Cardiac septum (tissue), 1 donor: ENCODE measurements around the gene PLEKHD1. TPM values are rescaled to one million over a fixed set of nuclear protein-coding genes. Genes with fewer than 3 reads are reported as not detected.
A peak's percentile ranks its signal among the peaks of the same experiment; 100 is the strongest.
"Not testable (repeated sequence)": the region's sequence is repeated elsewhere in the genome, so short reads cannot be mapped to it uniquely, and the experiment has no call there.

Source experiments
- DNase-seq: peaks from one replicate; pipeline ENCODE4 v3.0.0-alpha.2; 2020; ENCODE audit warnings: low spot score
- intact Hi-C: fragments of 100-400 bp; cut with DNase I; formaldehyde crosslinking; loops from one replicate; pipeline ENCODE4 v1.14.0; 2022
- long read RNA-seq: library from polyadenylated mRNA; unstranded; transcript quantifications from one replicate; pipeline ENCODE4 v2.0.0, GENCODE V29; 2021
- total RNA-seq: library from RNA; stranded (reverse); fragmentation: NEBNext Ultra II Directional; extraction: Animal tissue kit (Norgen Biotek cat#: 25700); gene quantifications from one replicate; pipeline ENCODE4 v1.2.1, GENCODE V29; 2021
- donor health status: DM: no; HTN: no; CAD: no.

PLEKHD1 gene
- 0.13 TPM for total RNA-seq
- long read RNA-seq = 0 reads

DNA sequence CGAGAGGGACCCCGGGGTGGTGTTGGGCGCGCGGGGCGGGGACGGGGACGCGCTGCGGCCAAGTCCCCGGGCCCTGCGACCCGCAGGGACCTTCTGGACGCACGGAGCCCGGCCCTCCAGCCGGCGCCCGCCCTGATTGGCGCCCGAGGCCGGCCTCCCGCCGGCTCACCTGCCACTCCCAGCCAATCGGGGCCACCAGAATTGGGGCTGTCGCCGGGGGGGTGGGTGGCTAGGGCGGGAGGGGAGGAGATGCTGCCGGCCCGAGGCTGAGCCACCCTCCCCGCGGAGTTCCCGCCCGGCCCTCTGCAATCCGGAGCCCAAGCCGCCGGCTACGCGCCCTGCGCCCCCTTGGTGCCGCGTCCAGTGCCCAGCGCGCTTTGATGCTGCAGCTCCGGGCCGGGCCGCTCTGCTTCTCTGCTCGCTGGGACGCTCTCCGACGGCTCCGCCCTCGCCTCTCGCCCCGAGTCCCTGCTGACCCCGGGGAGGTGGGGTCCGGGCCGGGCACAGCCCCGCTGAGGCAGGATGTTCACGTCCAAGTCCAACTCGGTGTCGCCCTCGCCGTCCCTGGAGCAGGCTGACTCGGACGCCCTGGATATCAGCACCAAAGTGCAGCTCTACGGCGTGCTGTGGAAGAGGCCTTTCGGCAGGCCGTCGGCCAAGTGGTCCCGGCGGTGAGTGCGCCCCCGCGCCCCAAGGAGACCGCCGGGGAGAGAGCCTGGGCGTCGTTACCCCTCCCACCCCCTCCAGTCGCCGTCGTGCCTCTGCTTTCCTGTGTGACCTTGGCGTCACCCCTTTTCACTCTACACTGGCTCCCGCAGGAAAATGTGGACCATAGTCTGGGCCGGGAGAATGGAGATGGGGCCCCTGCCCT, at the start of gene PLEKHD1:
PLEKHD1 (plus strand) TSS at position 285 of the 871 bp plus-strand sequence; CDS start at position 523, 238 bp downstream.
- DNase-seq = peak; percentile 68
- intact Hi-C loops = no loop called here

DNA sequence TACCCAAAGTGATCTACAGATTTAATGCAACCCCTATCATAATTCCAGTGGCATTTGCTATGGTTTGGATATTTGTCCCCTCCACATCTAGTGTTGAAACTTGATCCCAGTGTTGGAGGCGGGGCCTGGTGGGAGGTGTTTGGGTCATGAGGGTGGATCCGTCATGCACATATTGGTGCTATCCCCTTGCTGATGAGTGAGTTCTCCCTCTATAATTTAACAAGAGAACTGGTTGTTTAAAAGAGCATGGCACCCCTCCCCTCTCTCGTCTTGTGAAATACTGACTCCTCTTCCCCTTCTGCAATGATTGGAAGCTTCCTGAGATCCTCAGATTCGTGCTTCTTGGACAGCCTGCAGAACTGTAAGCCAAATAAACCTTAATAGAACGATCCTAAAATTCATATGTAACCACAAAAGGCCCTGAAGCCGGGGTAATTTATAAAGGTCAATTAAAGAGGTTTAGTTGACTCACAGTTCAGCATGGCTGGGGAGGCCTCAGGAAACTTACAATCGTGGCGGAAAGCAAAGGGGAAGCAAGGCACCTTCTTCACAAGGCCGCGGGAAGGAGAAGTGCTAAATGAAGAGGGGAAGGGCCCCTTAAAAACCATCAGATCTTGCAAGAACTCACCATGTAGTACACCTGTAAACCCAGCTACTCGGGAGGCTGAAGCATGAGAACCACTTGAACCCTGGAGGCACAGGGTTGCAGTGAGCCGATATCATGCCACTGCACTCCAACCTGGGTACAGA, 44.8 kb upstream of the PLEKHD1 start:
- intact Hi-C loops = no loop called here
- DNase-seq = no peak

DNA sequence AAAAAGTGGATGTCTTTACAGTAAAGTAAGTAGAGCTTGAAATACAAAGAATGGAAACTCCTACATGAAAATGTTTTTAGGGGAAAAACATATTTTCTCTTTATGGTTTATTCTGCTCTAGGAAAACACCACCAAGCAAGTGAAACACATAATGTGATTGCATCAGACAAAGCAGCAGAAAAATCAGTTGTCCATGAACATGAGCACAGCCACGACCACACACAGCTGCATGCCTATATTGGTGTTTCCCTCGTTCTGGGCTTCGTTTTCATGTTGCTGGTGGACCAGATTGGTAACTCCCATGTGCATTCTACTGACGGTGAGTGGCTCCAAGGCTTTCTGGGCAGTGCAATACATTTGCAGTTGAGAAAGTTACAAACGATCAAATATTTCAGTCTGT, 42.6 kb upstream of the PLEKHD1 start:
- intact Hi-C loops = no loop called here
- no peak for DNase-seq

DNA sequence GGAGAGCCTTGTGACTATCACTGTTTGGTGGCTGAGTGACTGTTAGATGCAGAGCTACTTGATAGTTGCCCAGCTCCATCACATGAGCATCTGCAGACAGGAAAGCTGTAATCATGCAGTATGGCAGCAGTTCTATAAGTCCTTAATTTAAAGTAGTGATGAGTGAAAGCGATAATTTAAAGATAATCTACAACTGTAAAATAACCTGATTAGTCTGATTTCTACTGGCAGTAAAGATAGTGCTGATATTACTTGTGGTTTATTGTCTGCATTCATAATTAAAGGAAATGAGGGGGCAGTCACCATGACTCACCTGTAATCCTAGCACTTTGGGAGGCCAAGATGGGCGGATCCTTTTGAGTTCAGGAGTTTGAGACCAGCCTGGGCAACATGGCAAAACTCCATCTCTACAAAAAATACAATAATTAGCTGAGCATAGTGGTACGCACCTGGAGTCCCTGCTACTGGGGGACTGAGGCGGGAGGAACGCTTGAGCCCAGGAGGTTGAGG, 41.2 kb upstream of the PLEKHD1 start:
- no peak for DNase-seq
- intact Hi-C loops = no loop called here

DNA sequence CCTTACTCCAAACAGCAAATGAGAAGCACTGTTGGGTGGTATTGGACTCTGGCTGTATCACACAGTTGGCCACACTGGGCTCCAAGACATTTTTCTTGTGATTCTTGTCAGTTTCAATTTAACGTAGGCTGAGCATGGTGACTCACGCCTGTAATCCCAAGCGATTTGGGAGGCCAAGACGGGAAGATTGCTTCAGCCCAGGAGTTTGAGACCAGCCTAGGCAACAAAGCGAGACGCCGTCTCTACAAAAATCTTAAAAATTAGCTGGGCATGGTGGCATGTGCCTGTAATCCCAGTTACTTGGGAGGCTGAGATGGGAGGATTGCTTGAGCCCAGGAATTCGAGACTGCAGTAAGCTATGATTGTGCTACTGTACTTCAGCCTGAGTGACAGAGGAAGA, 35.3 kb upstream of the PLEKHD1 start:
- DNase-seq = no peak
- intact Hi-C loops = no loop called here

DNA sequence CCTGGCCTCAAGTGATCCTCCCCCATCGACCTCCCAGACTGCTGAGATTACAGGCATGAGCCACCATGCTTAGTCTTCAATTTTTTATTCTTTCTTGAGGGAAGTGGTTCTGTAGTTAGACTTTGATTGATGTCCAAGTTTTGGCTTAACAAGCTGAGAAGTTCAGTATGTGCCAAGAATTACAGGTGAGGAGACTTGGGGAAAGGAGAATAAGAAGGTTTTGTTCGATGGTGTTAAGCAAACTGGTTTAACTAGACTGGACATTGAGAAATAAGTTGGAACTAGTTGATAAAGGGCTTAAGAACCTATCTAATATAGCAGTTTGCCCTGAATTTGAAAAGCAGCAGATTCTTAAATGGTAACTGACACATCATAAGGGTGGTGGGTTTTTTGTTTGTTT, 32.6 kb upstream of the PLEKHD1 start:
- DNase-seq = no peak
- intact Hi-C loops = no loop called here

DNA sequence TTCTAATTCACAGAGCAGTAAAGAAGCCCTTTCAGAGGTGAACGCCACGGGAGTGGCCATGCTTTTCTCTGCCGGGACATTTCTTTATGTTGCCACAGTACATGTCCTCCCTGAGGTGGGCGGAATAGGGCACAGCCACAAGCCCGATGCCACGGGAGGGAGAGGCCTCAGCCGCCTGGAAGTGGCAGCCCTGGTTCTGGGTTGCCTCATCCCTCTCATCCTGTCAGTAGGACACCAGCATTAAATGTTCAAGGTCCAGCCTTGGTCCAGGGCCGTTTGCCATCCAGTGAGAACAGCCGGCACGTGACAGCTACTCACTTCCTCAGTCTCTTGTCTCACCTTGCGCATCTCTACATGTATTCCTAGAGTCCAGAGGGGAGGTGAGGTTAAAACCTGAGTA, 26.2 kb upstream of the PLEKHD1 start:
- DNase-seq = no peak
- intact Hi-C loops = no loop called here

DNA sequence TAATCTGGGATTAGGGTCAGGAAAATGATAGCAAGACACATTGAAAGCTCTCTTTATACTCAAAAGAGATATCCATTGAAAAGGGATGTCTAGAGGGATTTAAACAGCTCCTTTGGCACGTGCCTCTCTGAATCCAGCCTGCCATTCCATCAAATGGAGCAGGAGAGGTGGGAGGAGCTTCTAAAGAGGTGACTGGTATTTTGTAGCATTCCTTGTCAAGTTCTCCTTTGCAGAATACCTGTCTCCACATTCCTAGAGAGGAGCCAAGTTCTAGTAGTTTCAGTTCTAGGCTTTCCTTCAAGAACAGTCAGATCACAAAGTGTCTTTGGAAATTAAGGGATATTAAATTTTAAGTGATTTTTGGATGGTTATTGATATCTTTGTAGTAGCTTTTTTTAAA, 25.4 kb upstream of the PLEKHD1 start:
- intact Hi-C loops = no loop called here
- no peak for DNase-seq

DNA sequence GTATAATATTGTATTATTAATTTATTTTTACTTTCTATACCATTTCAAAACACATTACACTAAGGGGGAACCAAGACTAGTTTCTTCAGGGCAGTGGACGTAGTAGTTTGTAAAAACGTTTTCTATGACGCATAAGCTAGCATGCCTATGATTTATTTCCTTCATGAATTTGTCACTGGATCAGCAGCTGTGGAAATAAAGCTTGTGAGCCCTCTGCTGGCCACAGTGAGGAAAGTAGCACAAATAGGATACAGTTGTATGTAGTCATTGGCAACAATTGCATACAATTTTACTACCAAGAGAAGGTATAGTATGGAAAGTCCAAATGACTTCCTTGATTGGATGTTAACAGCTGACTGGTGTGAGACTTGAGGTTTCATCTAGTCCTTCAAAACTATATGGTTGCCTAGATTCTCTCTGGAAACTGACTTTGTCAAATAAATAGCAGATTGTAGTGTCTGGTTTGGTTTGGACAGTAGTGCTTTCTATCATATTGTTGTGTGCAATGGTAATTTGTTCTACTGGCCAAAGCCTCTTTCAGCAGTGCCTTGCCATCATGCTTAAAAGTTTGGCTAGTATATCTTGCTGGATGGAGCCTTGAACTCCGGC, 24.3 kb upstream of the PLEKHD1 start:
- no peak for DNase-seq
- intact Hi-C loops = loop anchor here (2.0 to 10.0 kb wide), 2 partner anchors 219 to 335 kb away; no protein-coding TSS in a partner anchor

DNA sequence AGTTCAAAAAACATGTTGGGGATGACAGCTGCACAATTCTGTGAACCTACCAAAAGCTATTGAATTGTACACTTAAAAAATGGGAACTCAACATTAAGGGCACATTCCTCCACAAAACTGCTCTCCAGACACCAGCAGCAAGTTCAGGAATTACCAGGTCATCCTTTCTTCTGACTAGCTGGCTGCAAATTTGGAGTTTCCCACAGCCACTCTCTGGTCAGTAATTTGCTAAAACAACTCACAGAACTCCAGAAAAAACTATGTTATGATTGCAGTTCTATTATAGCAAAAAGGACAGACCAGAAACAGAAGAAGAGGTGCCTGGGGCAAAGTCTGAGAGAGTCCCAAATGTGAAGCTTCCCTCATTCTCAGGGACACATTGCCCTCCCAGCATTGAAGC, 20.1 kb upstream of the PLEKHD1 start:
- intact Hi-C loops = loop anchor here (10.0 kb wide), 1 partner anchor 340 kb away; no protein-coding TSS in a partner anchor
- no peak for DNase-seq

DNA sequence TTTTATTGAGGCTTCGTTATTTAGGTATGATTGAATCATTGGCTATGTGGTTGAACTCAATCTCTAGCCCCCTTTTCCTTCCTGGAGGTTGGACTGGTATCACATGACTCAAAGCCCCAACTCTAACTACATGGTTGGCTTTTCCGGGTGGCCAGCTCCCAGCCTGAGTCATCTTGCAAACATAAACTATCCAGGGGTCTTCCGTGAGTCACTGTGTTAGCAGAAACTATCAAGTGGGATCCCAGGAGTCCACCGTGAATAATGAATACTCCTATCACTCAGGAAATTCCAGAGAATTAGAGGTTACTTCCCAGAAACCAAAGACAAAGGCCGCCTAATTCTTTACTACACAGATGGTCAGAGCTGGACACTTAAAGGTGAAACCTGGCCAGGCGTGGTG, 19.7 kb upstream of the PLEKHD1 start:
- no peak for DNase-seq
- intact Hi-C loops = loop anchor here (10.0 kb wide), 1 partner anchor 340 kb away; no protein-coding TSS in a partner anchor

DNA sequence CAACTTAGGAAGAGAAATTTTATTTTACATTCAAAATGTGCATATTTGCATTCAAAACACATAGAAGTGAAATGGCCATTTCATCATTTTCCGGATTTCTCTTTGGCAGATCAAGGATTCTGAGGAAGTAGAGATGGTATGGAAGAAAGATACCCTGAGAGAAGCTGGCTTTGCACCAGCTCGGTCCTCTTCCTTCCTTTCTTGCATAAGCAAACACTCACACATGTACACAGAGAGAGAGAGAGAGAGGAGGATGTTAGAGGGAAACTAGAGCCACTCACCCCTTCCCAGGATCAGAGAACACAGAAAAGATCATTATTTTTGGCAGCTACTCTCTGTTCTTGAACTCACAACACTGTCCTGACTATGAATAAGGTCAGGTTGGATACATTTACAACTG, 15.6 kb upstream of the PLEKHD1 start:
- no peak for DNase-seq
- intact Hi-C loops = loop anchor here (10.0 kb wide), 1 partner anchor 344 kb away; no protein-coding TSS in a partner anchor

DNA sequence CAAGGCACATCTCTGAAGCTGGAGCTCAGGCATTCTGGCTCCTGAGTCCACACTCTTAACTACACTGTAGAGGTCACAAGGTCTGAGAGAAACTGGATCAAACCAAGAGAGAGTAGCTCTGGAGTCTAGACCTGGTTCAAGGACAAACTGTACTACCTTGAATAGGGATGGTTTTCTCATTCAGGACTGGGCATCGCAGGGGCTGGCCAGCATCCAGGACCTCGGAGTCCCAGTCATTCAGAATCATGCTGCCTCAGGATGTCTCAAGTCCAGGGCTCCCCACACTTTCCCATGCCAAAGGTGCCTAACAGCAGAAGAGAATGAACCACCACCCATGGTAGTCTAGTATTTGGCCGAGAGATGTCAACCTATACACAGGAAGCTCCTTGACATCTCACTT, 13.1 kb upstream of the PLEKHD1 start:
- DNase-seq = no peak
- intact Hi-C loops = no loop called here

DNA sequence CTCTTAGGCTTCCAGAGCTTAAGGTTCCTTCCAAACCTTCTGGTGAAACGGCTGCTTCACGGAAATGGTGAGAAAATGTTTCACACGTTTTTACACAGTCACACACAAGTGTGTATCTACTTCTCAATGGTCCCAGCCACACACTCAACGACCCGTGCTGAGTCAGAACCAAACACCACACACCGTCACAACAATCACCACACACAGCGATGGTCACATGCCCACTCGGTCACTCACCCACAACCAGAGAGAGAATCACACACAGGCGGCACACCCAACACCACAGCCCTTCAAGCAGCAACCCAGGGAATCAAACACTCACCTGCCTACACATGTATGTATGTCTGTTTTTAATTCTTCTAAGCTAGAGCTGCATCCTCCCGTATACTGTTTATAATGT, 12.6 kb upstream of the PLEKHD1 start:
- DNase-seq = no peak
- intact Hi-C loops = no loop called here

DNA sequence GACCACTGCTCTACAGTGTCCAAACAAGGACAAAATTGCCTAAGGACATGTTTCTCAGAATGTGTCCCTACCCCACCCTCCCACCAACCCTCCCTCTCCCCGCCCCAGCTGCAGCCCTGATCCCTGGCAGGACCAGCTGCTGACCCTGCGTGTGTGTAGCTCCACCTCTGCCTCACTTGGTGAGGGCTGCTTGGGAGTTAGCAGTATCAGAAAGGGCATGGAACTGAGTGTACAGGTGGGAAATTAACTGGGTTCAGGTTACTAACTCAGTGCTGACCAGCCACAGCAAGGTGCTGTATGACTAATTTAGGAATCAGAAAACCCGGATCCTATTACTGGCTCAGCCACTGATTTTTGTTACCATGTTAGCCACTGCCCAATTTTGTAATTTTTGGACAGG, 11.3 kb upstream of the PLEKHD1 start:
- intact Hi-C loops = no loop called here
- no peak for DNase-seq

DNA sequence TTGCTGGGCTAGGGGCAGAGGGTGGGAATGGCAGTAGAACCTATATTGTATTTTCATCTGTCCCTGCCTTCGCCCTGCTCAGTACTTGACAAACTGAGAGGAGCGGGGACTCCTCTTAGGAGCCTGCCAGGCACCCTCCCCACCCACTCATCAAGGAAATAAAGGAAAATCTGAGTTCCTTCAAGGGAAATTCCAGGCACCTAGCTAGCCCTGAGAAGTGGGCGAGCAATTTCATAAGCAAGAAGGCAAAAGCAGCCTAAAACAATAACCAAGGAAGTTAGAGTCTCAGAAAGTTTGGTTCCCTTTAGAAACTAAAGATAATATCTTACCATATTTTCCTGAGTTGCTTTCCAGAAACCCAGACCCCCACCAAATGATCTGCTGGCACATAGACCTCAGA, 10.6 kb upstream of the PLEKHD1 start:
- intact Hi-C loops = no loop called here
- DNase-seq = no peak

DNA sequence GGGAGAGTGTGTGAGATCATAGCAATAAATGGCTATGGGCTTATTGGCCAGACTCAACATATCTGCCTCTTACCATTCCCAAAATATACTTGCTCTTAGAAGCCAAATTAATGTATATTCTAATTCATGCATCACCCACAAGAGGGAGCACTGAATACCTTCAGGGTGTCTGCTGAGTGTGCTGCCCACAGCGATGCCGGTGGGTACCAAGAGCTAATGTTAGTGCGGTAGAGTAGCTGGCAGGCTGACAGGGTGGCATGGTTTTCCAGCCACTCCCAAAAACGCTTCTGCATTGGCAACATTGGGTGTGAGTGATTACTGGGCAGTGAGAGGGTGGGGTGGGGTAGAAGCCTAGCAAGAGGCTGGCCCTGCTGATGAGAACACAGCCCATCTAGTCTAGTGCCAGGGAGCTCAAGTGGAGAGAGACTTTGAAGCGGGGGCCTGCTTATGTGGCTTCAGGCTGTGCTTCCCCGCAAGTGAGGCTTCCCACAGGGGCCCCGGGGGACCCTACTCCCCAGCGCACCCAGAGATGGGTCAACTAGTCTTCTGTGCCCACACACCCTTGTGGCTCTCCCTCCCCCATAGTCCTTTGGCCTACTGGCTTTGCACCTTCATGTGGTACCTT, 9.2 kb upstream of the PLEKHD1 start:
- intact Hi-C loops = no loop called here
- DNase-seq = no peak

DNA sequence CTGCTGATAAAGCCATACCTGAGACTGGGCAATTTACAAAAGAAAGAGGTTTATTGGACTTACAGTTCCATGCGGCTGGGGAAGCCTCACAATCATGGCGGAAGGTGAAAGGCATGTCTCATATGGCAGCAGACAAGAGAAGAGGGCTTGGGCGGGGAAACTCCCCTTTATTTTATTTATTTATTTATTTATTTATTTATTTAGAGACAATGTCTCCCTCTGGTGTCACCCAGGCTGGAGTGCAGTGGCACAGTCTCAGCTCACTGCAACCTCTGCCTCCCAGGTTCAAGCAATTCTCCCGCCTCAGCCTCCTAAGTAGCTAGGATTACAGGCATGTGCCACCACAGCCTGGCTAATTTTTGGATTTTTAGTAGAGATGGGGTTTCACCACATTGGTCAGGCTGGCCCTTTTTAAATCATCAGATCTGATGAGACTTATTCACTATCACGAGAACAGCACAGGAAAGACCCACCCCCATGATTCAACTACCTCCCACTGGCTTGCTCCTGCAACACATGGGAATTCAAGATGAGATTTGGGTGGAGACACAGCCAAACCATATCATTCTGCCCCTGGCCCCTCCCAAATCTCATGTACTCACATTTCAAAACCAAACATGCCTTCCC, 7.6 kb upstream of the PLEKHD1 start:
- intact Hi-C loops = not testable (repeated sequence)

DNA sequence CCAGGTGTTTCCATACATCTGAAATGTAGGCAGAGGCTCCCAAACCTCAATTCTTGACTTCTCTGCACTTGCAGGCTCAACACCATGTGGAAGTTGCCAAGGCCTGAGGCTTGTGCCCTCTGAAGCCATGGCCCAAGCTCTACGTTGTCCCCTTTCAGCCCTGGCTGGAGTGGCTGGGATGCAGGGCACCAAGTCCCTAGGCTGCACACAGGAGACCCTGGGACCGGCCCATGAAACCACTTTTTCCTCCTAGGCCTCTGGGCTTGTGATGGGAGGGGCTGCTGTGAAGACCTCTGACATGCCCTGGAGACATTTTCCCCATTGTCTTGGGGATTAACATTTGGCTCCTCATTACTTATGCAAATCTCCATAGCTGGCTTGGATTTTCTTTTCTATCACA, 6.5 kb upstream of the PLEKHD1 start:
- intact Hi-C loops, DNase-seq: not testable (repeated sequence)

More for the DNA sequence above, 7.6 kb upstream of the PLEKHD1 start:
- not testable (repeated sequence) for DNase-seq
